ENCODE data around the gene ARHGAP4.

- TF ChIP-seq CTCF (IDR thresholded peaks at IDR 0.05) (no peak), POLR2AphosphoS5 (IDR thresholded peaks at IDR 0.05) (no peak)
Measured at GRCh38 chrX:153945956-153946943, 20.2 kb upstream of the ARHGAP4 start.

Measured in upper lobe of left lung (tissue), 4 donors.